ENCODE results near the gene EFCAB9.

EFCAB9 gene

DNA sequence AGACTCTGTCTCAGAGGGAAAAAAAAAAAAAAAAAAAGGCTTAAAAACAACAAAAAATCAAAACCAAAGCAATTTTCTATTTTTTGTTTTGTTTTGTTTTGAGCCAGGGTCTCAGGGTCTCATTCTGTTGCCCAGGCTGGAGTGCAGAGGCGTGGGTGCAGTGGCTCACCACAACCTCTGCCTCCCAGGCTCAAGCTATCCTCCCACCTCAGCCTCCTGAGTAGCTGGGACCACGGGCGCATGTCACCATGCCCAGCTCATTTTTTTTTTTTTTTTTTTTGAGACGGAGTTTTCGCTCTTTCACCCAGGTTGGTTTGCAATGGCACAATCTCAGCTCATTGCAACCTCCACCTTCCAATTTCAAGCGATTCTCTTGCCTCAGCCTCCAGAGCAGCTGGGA is 11.7 kb upstream of the EFCAB9 start:
- TF ChIP-seq FOXP2 (optimal IDR thresholded peaks at IDR 0.05; ENCODE audit: borderline replicate concordance, extremely low read depth, extremely low read length, insufficient read depth) (no peak), POLR2AphosphoS5 (IDR thresholded peaks at IDR 0.05; ENCODE audit: low read depth, low read length) (no peak), SIN3A (IDR thresholded peaks at IDR 0.05; ENCODE audit: borderline replicate concordance, insufficient read depth, low read length) (no peak), TAF1 (IDR thresholded peaks at IDR 0.05; ENCODE audit: borderline replicate concordance, insufficient read depth, low read length) (no peak), REST (IDR thresholded peaks at IDR 0.05; ENCODE audit: insufficient read depth in 1 of 2, low read depth in 2 of 2, low read length in 2 of 2) (no peak)

DNA sequence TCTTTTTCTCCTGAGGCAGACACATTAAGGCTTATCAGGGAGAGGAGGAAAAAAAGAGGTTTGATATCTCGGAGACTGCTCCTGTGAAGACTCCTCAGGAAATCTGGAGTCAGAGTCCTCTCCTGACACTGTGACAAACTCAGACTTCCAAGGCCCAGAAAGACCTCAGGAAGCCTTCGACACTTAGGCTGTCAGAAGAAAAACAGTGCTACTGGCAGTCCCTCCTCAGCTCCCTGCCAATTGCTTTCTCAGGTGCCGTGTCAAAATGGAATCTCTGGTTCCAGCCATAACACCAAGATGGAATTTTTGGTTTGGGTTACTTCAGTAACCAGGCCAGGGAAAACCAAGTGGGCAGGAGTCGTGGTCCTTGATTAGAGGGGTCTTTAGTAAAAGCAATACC is 10.1 kb upstream of the EFCAB9 start:
- TF ChIP-seq POLR2AphosphoS5 (IDR thresholded peaks at IDR 0.05; ENCODE audit: low read depth, low read length) (no peak), TAF1 (IDR thresholded peaks at IDR 0.05; ENCODE audit: borderline replicate concordance, insufficient read depth, low read length) (no peak), FOXP2 (optimal IDR thresholded peaks at IDR 0.05; ENCODE audit: borderline replicate concordance, extremely low read depth, extremely low read length, insufficient read depth) (no peak), REST (IDR thresholded peaks at IDR 0.05; ENCODE audit: insufficient read depth in 1 of 2, low read depth in 2 of 2, low read length in 2 of 2) (no peak), SIN3A (IDR thresholded peaks at IDR 0.05; ENCODE audit: borderline replicate concordance, insufficient read depth, low read length) (no peak)

DNA sequence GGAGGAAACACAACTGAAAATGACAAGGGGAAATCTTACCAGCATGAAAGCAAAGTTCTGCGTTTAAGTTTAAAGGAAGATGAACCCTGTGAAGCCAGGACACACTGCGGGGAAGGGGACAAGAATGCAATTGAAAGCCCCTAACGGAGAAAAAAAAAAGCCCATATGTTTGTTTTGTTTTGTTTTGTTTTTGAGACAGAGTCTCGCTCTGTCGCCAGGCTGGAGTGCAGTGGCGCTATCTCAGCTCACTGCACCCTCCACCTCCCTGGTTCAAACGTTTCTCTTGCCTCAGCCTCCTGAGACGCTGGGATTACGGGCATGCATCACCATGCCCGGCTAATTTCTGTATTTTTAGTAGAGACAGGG is 8.9 kb upstream of the EFCAB9 start:
- TF ChIP-seq SIN3A (IDR thresholded peaks at IDR 0.05; ENCODE audit: borderline replicate concordance, insufficient read depth, low read length) (no peak), REST (IDR thresholded peaks at IDR 0.05; ENCODE audit: insufficient read depth in 1 of 2, low read depth in 2 of 2, low read length in 2 of 2) (no peak), FOXP2 (optimal IDR thresholded peaks at IDR 0.05; ENCODE audit: borderline replicate concordance, extremely low read depth, extremely low read length, insufficient read depth) (no peak), TAF1 (IDR thresholded peaks at IDR 0.05; ENCODE audit: borderline replicate concordance, insufficient read depth, low read length) (no peak), POLR2AphosphoS5 (IDR thresholded peaks at IDR 0.05; ENCODE audit: low read depth, low read length) (no peak)

- TF ChIP-seq FOXP2 (optimal IDR thresholded peaks at IDR 0.05; ENCODE audit: borderline replicate concordance, extremely low read depth, extremely low read length, insufficient read depth) (no peak), REST (IDR thresholded peaks at IDR 0.05; ENCODE audit: insufficient read depth in 1 of 2, low read depth in 2 of 2, low read length in 2 of 2) (no peak), TAF1 (IDR thresholded peaks at IDR 0.05; ENCODE audit: borderline replicate concordance, insufficient read depth, low read length) (no peak)
Measured at GRCh38 chr5:172186114-172186695, 7.8 kb upstream of the EFCAB9 start.

Measured in PFSK-1 (cell line).